GM21825 (cell line): ENCODE measurements around the gene ANKS1B.

Experiments used
- ATAC-seq: cut with Tn5 transposase; IDR thresholded peaks from one replicate; pipeline ENCODE4 v1.9.1; 2021; ENCODE audit warnings: mild to moderate bottlenecking, moderate library complexity; ENCODE audit not compliant: unreplicated experiment

Gene ANKS1B

GRCh38 chr12:98909746-98910145 lies 1075.0 kb downstream of the ANKS1B start:
- ATAC-seq, result no peak

- ATAC-seq, result no peak
These were observed 1075.9 kb downstream of the ANKS1B start for GRCh38 chr12:98908866-98909265.

- ATAC-seq, result no peak
These were observed 1080.9 kb downstream of the ANKS1B start for GRCh38 chr12:98903875-98904274.

- no peak for ATAC-seq
These were observed 1083.5 kb downstream of the ANKS1B start for GRCh38 chr12:98901189-98901588.

- ATAC-seq, result no peak
These were observed 1087.8 kb downstream of the ANKS1B start for GRCh38 chr12:98896938-98897337.

GRCh38 chr12:98895086-98895651 lies 1089.6 kb downstream of the ANKS1B start:
- ATAC-seq, result no peak

- no peak for ATAC-seq
These were observed 1090.2 kb downstream of the ANKS1B start for GRCh38 chr12:98894412-98895085.

GRCh38 chr12:98893675-98894411 lies 1090.9 kb downstream of the ANKS1B start:
- ATAC-seq, result no peak

- ATAC-seq, result no peak
These were observed 1091.5 kb downstream of the ANKS1B start for GRCh38 chr12:98893126-98893674.

- ATAC-seq, result no peak
These were observed 1099.0 kb downstream of the ANKS1B start for GRCh38 chr12:98885778-98886177.

- ATAC-seq, result no peak
These were observed 1101.5 kb downstream of the ANKS1B start for GRCh38 chr12:98883231-98883630.

GRCh38 chr12:98882526-98882925 lies 1102.2 kb downstream of the ANKS1B start:
- ATAC-seq, result no peak

- ATAC-seq, result no peak
These were observed 1111.0 kb downstream of the ANKS1B start for GRCh38 chr12:98873776-98874175.

- no peak for ATAC-seq
These were observed 1114.2 kb downstream of the ANKS1B start for GRCh38 chr12:98870504-98870903.

GRCh38 chr12:98869886-98870503 lies 1114.7 kb downstream of the ANKS1B start:
- no peak for ATAC-seq

GRCh38 chr12:98868538-98868937 lies 1116.2 kb downstream of the ANKS1B start:
- no peak for ATAC-seq

GRCh38 chr12:98868076-98868475 lies 1116.7 kb downstream of the ANKS1B start:
- no peak for ATAC-seq

GRCh38 chr12:98864363-98864762 lies 1120.4 kb downstream of the ANKS1B start:
- no peak for ATAC-seq

GRCh38 chr12:98863167-98863566 lies 1121.6 kb downstream of the ANKS1B start:
- no peak for ATAC-seq

- no peak for ATAC-seq
These were observed 1123.5 kb downstream of the ANKS1B start for GRCh38 chr12:98861251-98861650.

GRCh38 chr12:98856897-98857540 lies 1127.7 kb downstream of the ANKS1B start:
- ATAC-seq, result no peak
